Nephron (organoid): Measurements from ENCODE around the gene NR2C1.
A peak's percentile ranks its signal among the peaks of the same experiment; 100 is the strongest.

Experiments used
- H3K27ac Mint-ChIP-seq, 3 experiments: 2 replicates each; pipeline ENCODE4 v1.8.0; 2020; ENCODE audit warnings: mixed read lengths in 3 of 3, mild to moderate bottlenecking in 2 of 3, moderate library complexity in 1 of 3
- H3K27me3 Mint-ChIP-seq: 2 replicates; pipeline ENCODE4 v1.8.0; 2021; ENCODE audit warnings: low read depth, mild to moderate bottlenecking, moderate library complexity, mixed read lengths
- H3K36me3 Mint-ChIP-seq: 2 replicates; pipeline ENCODE4 v1.8.0; 2020; ENCODE audit warnings: low read depth, mixed read lengths
- H3K4me1 Mint-ChIP-seq: 2 replicates; pipeline ENCODE4 v1.8.0; 2020; ENCODE audit warnings: mixed read lengths
- H3K4me3 Mint-ChIP-seq, 3 experiments: 2 replicates each; pipeline ENCODE4 v1.8.0; 2020; ENCODE audit warnings: mild to moderate bottlenecking in 3 of 3, mixed read lengths in 3 of 3, moderate library complexity in 2 of 3
- H3K9me3 Mint-ChIP-seq: 2 replicates; pipeline ENCODE4 v1.8.0; 2020; ENCODE audit warnings: mixed read lengths
- TF ChIP-seq, protein P1 (sequence below), 3 experiments: fragments of 200-600 bp; sonication (generic); IDR thresholded peaks; one replicate each; pipeline ENCODE4 v1.5.0; 2021; ENCODE audit warnings: antibody characterized with exemption in 3 of 3; ENCODE audit not compliant: unreplicated experiment in 3 of 3

NR2C1 gene

DNA sequence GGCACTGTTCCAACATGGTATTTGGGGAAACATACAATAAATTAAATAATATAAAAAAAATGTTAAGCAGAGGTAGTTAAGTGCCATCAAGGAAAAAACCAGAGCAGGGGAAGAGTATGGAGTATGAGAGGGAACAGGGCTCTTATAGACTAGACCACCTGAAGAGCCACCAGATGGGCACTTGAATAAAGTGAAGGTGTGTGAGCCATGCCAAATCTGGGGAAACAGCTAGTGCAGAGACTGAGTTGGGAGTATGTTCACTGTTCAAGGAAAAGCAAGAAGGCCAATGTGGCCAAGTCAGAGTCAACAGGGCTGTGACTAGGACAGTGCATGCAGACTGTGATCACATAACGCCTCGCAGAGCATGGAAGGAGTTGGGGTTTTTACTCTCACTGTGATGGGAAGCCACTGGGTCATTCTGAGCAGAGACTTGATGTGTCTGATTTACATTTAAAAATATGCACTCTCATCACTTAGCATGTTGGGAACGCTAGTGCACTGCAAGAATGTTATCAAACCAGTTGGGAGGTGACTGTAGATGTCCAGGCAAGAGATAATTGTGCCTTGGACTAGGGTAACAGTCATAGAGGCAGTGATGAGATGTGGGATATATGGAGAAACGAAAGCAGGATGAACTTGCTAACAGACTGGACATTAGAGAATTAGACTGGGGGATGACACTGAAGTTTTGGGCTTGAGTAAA lies 95.5 kb downstream of the NR2C1 start:
- peaks cover 10% of the 10 kb centered on the region for H3K4me1 Mint-ChIP-seq
- no peaks in the 10 kb centered on the region for H3K27me3 Mint-ChIP-seq
- TF ChIP-seq, protein P1, sequence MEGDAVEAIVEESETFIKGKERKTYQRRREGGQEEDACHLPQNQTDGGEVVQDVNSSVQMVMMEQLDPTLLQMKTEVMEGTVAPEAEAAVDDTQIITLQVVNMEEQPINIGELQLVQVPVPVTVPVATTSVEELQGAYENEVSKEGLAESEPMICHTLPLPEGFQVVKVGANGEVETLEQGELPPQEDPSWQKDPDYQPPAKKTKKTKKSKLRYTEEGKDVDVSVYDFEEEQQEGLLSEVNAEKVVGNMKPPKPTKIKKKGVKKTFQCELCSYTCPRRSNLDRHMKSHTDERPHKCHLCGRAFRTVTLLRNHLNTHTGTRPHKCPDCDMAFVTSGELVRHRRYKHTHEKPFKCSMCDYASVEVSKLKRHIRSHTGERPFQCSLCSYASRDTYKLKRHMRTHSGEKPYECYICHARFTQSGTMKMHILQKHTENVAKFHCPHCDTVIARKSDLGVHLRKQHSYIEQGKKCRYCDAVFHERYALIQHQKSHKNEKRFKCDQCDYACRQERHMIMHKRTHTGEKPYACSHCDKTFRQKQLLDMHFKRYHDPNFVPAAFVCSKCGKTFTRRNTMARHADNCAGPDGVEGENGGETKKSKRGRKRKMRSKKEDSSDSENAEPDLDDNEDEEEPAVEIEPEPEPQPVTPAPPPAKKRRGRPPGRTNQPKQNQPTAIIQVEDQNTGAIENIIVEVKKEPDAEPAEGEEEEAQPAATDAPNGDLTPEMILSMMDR (IDR thresholded peaks at IDR 0.05; ENCODE audit: unreplicated experiment in 3 of 3), result no peak
- H3K9me3 Mint-ChIP-seq, result no peaks in the 10 kb centered on the region
- peaks cover 10% of the 10 kb centered on the region for H3K36me3 Mint-ChIP-seq
- H3K4me3 Mint-ChIP-seq, result no peak overlapping the region
- H3K27ac Mint-ChIP-seq, result no peak overlapping the region

DNA sequence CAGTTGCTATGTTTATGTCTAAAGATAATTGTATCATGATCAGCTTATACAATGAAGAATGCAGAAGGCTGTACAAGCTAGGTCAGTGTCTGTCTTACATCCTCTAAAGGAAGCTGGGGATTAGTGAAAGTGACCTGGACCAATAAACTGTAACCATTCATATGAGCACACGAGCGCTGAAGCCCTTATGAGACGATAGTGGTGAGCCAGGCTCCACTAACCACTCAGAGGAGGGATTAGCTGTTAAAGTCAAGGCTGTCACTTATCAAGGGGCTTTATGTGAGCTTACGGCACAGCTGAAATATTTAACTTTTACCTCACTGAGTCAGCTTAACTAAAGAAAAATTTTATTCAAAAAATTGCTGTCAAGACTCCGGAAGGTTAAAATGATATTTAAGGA lies 100.2 kb downstream of the NR2C1 start:
- peak overlapping the region in 1 of 3 experiments; percentile 48 for H3K27ac Mint-ChIP-seq
- H3K4me3 Mint-ChIP-seq, result no peak overlapping the region
- H3K4me1 Mint-ChIP-seq, result peaks cover 4% of the 10 kb centered on the region
- H3K36me3 Mint-ChIP-seq, result peaks cover 27% of the 10 kb centered on the region
- H3K9me3 Mint-ChIP-seq, result no peaks in the 10 kb centered on the region
- H3K27me3 Mint-ChIP-seq, result no peaks in the 10 kb centered on the region
- TF ChIP-seq, protein P1 (IDR thresholded peaks at IDR 0.05; ENCODE audit: unreplicated experiment in 3 of 3), result no peak

DNA sequence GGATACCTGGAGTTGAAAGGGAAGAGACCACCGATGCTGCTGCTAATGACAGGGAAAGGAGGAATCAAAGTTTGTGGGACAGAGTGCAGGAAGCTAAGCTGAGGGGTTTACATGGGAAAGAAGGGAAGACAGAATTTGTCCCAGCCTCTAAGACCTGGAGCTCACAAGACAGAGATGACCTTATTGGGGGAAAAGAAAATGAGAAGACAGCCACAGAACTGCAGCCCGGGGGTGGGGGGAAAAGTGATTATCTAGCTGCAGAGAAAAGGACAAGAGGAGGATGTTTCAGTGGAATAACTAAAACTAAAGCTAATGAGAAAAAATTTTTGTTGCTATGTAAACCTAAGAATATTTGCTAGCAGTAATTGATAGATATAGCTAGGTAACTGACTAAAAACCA lies 100.6 kb downstream of the NR2C1 start:
- Mint-ChIP-seq H3K27me3 (no peaks in the 10 kb centered on the region), H3K4me1 (peaks cover 4% of the 10 kb centered on the region), H3K4me3 (no peak overlapping the region), H3K9me3 (no peaks in the 10 kb centered on the region), H3K27ac (no peak overlapping the region), H3K36me3 (peaks cover 27% of the 10 kb centered on the region)
- TF ChIP-seq, protein P1 (IDR thresholded peaks at IDR 0.05; ENCODE audit: unreplicated experiment in 3 of 3), result no peak

DNA sequence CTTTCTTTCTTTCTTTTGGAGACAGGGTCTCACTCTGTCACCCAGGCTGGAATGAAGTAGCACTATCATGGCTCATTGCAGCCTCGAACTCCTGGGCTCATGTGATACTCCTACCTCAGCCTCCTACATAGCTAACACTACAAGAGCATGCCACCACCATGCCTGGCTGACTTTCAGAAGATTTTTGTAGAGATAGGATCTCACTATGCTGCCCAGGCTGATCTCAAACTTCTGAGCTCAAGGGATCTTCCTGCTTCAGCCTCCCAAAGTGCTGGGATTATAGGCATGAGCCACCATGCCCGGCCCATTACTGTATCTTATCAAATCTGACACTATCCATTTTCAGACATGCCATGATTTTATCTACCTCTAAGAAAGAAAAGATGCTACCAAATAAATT lies 101.5 kb downstream of the NR2C1 start:
- Mint-ChIP-seq H3K4me1 (peaks cover 4% of the 10 kb centered on the region), H3K27me3 (no peaks in the 10 kb centered on the region), H3K36me3 (peaks cover 27% of the 10 kb centered on the region), H3K9me3 (no peaks in the 10 kb centered on the region), H3K27ac (no peak overlapping the region), H3K4me3 (no peak overlapping the region)
- TF ChIP-seq, protein P1 (IDR thresholded peaks at IDR 0.05; ENCODE audit: unreplicated experiment in 3 of 3), result no peak

DNA sequence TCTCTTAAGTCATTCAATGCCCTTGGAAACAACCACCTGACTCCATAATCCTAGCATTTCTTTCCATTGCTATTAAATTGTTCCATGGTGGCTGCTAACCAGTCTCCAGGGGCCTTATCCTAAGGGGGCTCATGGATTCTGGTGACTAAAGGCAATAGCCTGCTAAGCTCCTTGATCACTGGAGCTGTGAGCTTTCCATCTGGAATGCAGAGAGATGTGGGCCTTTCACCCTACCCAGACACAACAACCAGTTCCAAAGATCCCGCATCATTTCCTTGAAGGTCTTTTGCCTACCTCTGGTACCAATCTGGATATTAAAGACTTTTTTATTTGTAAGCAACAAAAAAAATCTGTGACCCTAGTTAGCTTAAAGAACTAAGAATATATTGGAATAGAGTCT lies 102.9 kb downstream of the NR2C1 start:
- Mint-ChIP-seq H3K4me1 (peaks cover 4% of the 10 kb centered on the region), H3K27me3 (no peaks in the 10 kb centered on the region), H3K27ac (no peak overlapping the region), H3K9me3 (no peaks in the 10 kb centered on the region), H3K4me3 (no peak overlapping the region), H3K36me3 (peaks cover 27% of the 10 kb centered on the region)
- TF ChIP-seq, protein P1 (IDR thresholded peaks at IDR 0.05; ENCODE audit: unreplicated experiment in 3 of 3), result no peak
